A673 (cell line): ENCODE data around the gene SPDL1.

ENCODE experiments used
- EZH2 ChIP-seq: fragments of 200-600 bp; sonication (generic); IDR thresholded peaks from 2 replicates; pipeline ENCODE4 v1.6.1; 2017; ENCODE audit warnings: borderline replicate concordance, low read depth, mild to moderate bottlenecking, mixed read lengths, antibody characterized with exemption, low read length; ENCODE audit not compliant: poor library complexity, severe bottlenecking
- TF ChIP-seq, protein P1 (sequence below): fragments of 300-800, 200-600 bp; sonication (generic); conservative IDR thresholded peaks from 2 replicates; pipeline ENCODE4 v1.5.1; 2017; ENCODE audit warnings: low read depth, mild to moderate bottlenecking, antibody characterized with exemption, low read length, moderate library complexity, mixed read lengths

- TF ChIP-seq, protein P1, sequence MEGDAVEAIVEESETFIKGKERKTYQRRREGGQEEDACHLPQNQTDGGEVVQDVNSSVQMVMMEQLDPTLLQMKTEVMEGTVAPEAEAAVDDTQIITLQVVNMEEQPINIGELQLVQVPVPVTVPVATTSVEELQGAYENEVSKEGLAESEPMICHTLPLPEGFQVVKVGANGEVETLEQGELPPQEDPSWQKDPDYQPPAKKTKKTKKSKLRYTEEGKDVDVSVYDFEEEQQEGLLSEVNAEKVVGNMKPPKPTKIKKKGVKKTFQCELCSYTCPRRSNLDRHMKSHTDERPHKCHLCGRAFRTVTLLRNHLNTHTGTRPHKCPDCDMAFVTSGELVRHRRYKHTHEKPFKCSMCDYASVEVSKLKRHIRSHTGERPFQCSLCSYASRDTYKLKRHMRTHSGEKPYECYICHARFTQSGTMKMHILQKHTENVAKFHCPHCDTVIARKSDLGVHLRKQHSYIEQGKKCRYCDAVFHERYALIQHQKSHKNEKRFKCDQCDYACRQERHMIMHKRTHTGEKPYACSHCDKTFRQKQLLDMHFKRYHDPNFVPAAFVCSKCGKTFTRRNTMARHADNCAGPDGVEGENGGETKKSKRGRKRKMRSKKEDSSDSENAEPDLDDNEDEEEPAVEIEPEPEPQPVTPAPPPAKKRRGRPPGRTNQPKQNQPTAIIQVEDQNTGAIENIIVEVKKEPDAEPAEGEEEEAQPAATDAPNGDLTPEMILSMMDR, result no peak
- no peak for TF ChIP-seq EZH2
Measured at GRCh38 chr5:169636477-169637084, 53.0 kb downstream of the SPDL1 start.
